Hepatocyte (in vitro differentiated cells): ENCODE measurements around the gene LTF.

Experiments used
- EZH2 ChIP-seq: fragments of 200-600 bp; sonication (generic); IDR thresholded peaks from 2 replicates; pipeline ENCODE4 v1.6.1; 2016; ENCODE audit warnings: antibody characterized with exemption, mild to moderate bottlenecking, borderline replicate concordance
- TF ChIP-seq, protein P1 (sequence below): fragments of 200-600 bp; sonication (generic); IDR thresholded peaks from 2 replicates; pipeline ENCODE4 v1.5.1; 2016; ENCODE audit warnings: antibody characterized with exemption, mild to moderate bottlenecking; ENCODE audit not compliant: poor library complexity

DNA sequence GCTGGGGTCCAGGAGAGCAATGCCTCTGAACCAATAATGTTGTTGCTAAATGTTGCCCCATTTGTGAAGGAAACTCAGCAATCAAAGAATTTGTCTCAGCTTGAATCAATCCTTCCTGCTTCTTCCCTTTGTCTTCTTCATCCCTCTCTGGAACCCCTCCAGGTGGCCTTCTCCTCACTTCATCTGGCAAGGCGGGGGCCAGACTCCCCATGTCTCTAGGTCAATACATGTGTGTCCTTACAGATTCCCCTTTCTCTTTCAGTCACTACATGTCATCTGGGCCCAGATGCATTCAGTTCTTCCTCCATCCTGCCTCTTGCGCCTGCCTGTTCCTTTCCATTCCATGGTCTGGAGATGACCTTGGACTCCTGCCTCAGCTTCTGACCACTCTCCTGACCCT lies 8.0 kb upstream of the LTF start:
- TF ChIP-seq, protein P1, sequence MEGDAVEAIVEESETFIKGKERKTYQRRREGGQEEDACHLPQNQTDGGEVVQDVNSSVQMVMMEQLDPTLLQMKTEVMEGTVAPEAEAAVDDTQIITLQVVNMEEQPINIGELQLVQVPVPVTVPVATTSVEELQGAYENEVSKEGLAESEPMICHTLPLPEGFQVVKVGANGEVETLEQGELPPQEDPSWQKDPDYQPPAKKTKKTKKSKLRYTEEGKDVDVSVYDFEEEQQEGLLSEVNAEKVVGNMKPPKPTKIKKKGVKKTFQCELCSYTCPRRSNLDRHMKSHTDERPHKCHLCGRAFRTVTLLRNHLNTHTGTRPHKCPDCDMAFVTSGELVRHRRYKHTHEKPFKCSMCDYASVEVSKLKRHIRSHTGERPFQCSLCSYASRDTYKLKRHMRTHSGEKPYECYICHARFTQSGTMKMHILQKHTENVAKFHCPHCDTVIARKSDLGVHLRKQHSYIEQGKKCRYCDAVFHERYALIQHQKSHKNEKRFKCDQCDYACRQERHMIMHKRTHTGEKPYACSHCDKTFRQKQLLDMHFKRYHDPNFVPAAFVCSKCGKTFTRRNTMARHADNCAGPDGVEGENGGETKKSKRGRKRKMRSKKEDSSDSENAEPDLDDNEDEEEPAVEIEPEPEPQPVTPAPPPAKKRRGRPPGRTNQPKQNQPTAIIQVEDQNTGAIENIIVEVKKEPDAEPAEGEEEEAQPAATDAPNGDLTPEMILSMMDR = no peak
- TF ChIP-seq EZH2 = no peak
